H7 (cell line): ENCODE data around the gene ZNF549. TPM values are rescaled to one million over a fixed set of nuclear protein-coding genes. Genes with fewer than 3 reads are reported as not detected.
"Not testable (repeated sequence)": the region's sequence is repeated elsewhere in the genome, so short reads cannot be mapped to it uniquely, and the experiment has no call there.

Experiments used
- DNase-seq: peaks from one replicate; pipeline ENCODE4 v3.0.0; 2012
- H3K27me3 ChIP-seq: 2 replicates; pipeline ENCODE4 v1.6.0; 2011; ENCODE audit warnings: mild to moderate bottlenecking, low read length; ENCODE audit not compliant: control insufficient read depth, insufficient read depth
- H3K36me3 ChIP-seq: replicated peaks from 2 replicates; pipeline ENCODE4 v1.5.1; 2011; ENCODE audit warnings: low read length; ENCODE audit not compliant: control insufficient read depth, insufficient read depth
- H3K4me3 ChIP-seq: 2 replicates; pipeline ENCODE4 v1.5.1; 2011; ENCODE audit warnings: low read depth, mild to moderate bottlenecking, control low read depth, low read length, moderate library complexity; ENCODE audit not compliant: insufficient read depth
- total RNA-seq: library from RNA; depleted of rRNA; stranded (reverse); fragments of >200 nt; shearing (Covaris generic); gene quantifications from 2 replicates; pipeline ENCODE4 v1.2.3, GENCODE V29; 2014; rRNA removed

ZNF549 gene
- 3.6 and 5.6 TPM in 2 replicates for total RNA-seq

- H3K36me3 ChIP-seq: peaks cover 1% of the 10 kb centered on the region; the same call in 1 of the 2 replicates
Observed at GRCh38 chr19:57527136-57527881, at the start of gene ZNF549. ZNF549 (plus strand) TSS chr19:57527356; CDS start chr19:57527574, 218 bp downstream.

DNA sequence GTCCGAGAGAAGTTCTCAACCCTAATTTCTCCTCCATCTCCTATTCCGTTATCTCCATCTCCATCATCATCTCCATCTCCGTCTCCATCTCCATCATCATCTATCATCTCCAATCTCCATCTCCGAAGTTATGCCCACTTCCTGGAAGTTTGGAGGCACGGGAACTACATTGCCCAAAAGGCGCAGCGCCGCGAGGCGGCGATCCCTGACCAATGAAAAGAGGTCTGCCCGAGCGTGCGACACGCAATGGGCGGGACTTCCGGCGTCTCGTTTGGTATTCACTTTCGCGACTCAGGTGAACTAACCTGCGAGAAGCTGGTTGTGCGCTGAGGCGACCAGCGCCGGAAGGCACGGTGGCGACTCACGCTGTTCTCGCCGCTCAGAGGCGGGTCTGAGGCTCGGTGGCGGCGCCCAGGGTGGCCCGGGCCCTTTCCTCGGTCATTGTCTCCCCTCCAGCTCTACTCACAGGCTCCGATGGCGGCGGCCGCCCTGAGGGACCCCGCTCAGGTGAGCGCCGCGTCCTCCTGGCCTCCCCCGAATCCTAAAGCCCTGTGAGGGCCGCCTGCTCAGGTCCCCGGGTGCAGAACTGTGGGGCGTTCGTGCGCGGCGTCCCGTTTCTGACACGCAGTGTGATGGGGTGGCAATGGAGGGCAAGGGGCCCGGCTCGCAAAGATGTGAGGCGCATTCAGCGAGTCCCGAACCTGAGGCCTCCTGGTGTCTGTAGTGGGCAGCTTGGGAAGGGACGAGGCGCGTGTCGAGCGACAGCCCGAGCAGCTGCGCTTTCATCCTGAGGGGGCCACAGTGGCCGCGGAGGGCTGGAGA, 39.5 kb upstream of the ZNF549 start, which contains the start of gene ZNF419:
Gene ZNF419 (plus strand): TSS at position 274 of the 822 bp plus-strand sequence. CDS start 201 bp downstream, at position 475.
- DNase-seq: peak; percentile 94
- H3K36me3 ChIP-seq: peaks cover 12% of the 10 kb centered on the region
- peak within 1 kb of the TSS; percentile 87 for H3K4me3 ChIP-seq
- not testable (repeated sequence) for H3K27me3 ChIP-seq

More at GRCh38 chr19:57527136-57527881, at the start of gene ZNF549:
- Histone ChIP-seq H3K4me3 (peak within 1 kb of the TSS; percentile 90), H3K27me3 (no peaks in the 10 kb centered on the region)
- DNase-seq: peak; percentile 95

DNA sequence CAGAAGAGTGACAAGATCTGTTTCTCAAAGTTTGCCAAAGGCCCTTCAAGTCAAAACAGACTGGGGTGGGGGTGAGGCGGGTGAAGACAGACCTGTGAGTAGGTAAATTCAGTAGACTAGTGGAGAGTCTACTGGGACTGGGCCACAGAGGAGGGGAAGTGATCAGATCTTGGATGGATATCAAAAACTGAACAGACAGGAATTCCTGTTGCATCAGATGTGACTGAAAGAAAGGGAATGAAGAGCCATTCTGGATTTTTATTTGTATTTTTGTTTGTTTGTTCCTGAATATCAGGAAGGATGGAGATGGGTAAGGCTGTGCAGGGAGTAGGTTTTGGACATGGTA, 38.9 kb upstream of the ZNF549 start:
- H3K4me3 ChIP-seq, DNase-seq, H3K27me3 ChIP-seq: not testable (repeated sequence)
- peaks cover 16% of the 10 kb centered on the region for H3K36me3 ChIP-seq

- H3K27me3 ChIP-seq, H3K36me3 ChIP-seq, H3K4me3 ChIP-seq, DNase-seq: not testable (repeated sequence)
Observed at GRCh38 chr19:57499332-57499679, 27.9 kb upstream of the ZNF549 start.

DNA sequence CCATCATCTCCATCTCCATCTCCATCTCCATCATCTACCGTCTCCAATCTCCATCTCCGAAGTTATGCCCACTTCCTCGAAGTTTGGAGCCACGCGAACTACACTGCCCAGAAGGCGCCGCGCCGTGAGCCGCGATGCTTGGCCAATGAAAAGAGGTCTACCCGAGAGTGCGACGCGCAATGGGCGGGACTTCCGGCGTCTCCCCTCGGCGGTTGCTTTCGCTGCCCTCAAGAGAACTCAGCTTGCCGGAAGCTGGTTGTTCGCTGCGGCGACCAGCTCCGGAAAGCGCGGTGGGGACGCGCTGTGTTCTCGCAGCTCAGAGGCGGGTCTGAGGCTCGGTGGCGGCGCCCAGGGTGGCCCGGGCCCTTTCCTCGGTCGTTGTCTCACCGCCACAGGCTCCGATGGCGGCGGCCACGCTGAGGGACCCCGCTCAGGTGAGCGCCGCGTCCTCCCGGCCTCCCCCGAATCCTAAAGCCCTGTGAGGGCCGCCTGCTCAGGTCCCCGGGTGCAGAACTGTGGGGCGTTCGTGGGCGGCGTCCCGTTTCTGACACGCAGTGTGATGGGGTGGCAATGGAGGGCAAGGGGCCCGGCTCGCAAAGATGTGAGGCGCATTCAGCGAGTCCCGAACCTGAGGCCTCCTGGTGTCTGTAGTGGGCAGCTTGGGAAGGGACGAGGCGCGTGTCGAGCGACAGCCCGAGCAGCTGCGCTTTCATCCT, 27.3 kb upstream of the ZNF549 start, which contains the start of gene ZNF773:
Gene ZNF773 (plus strand): TSS at position 259 of the 716 bp plus-strand sequence. CDS start 143 bp downstream, at position 402.
- peak; percentile 94 for DNase-seq
- H3K27me3 ChIP-seq, H3K36me3 ChIP-seq: not testable (repeated sequence)
- peak within 1 kb of the TSS; percentile 73 for H3K4me3 ChIP-seq

GRCh38 chr19:57500400-57500799, 26.8 kb upstream of the ZNF549 start:
- not testable (repeated sequence) for H3K27me3 ChIP-seq, DNase-seq

GRCh38 chr19:57506163-57506562, 21.0 kb upstream of the ZNF549 start:
- Histone ChIP-seq H3K27me3 (no peaks in the 10 kb centered on the region), H3K4me3 (no peak overlapping the region), H3K36me3 (peaks cover 14% of the 10 kb centered on the region)
- DNase-seq: no peak

More at GRCh38 chr19:57500400-57500799, 26.8 kb upstream of the ZNF549 start:
- H3K36me3 ChIP-seq: not testable (repeated sequence)
- peak overlapping the region; percentile 11; the same call in 1 of the 2 replicates for H3K4me3 ChIP-seq

- H3K27me3 ChIP-seq: no peaks in the 10 kb centered on the region
- no peak for DNase-seq
- H3K4me3 ChIP-seq: no peak overlapping the region
- peaks cover 2% of the 10 kb centered on the region for H3K36me3 ChIP-seq
Observed at GRCh38 chr19:57511484-57511883, 15.7 kb upstream of the ZNF549 start.

DNA sequence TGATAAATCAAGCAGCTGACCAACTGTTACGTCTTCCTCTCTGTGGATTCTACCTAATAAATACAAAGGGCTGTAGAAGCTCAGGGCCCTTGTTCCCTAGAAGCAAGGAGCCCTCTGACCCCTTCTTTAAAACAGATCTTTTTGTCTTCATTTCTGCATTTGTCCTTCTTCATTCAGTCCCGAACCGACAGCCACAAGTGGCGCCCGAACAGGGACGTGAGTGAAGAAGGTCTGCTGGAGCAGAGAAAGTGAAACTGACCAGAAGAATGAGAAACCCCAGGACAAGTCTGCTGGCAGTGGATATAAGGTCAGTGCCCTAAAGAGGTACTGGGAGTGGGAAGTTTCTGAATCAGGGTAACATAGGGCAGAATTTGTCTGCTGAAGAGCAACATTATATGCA, 14.3 kb upstream of the ZNF549 start:
- DNase-seq: no peak
- H3K27me3 ChIP-seq: no peaks in the 10 kb centered on the region
- H3K36me3 ChIP-seq: no peaks in the 10 kb centered on the region
- H3K4me3 ChIP-seq: no peak overlapping the region

DNA sequence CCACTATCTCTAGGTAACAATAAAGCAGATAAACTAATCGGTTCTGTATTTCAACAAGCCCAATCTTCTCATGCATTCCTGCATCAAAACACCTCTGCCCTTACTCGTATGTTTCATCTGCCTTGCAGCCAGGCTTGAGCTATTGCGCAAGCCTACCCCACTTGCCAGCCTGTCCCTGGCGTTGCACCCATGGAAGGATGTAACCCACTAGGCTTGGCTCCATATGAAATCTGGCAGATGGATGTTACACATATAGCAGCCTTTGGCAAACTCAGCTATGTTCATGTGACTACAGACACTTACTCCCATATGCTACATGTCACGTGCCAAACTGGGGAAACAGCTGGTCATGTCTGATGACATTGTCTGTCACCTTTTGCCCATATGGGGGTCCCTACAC, 11.9 kb upstream of the ZNF549 start:
- no peaks in the 10 kb centered on the region for H3K36me3 ChIP-seq
- DNase-seq: no peak
- no peak overlapping the region for H3K4me3 ChIP-seq
- H3K27me3 ChIP-seq: no peaks in the 10 kb centered on the region

- H3K4me3 ChIP-seq, DNase-seq, H3K27me3 ChIP-seq, H3K36me3 ChIP-seq: not testable (repeated sequence)
Observed at GRCh38 chr19:57518021-57518420, 9.1 kb upstream of the ZNF549 start.

DNA sequence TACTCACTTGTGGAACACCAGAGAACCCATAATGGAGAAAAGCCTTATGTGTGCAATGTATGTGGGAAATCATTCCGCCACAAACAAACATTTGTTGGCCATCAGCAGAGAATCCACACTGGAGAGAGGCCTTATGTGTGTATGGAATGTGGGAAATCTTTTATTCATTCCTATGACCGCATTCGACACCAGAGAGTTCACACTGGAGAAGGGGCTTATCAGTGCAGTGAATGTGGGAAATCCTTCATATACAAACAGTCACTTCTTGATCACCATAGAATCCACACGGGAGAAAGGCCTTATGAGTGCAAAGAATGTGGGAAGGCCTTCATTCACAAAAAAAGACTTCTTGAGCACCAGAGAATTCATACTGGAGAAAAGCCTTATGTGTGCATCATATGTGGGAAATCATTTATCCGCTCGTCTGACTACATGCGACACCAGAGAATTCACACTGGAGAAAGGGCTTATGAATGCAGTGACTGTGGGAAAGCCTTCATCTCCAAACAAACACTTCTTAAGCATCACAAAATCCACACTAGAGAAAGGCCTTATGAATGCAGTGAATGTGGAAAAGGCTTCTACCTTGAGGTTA, 10.9 kb downstream of the ZNF549 start:
- H3K27me3 ChIP-seq: no peaks in the 10 kb centered on the region
- peaks cover 29% of the 10 kb centered on the region for H3K36me3 ChIP-seq
- DNase-seq: no peak
- H3K4me3 ChIP-seq: no peak overlapping the region

DNA sequence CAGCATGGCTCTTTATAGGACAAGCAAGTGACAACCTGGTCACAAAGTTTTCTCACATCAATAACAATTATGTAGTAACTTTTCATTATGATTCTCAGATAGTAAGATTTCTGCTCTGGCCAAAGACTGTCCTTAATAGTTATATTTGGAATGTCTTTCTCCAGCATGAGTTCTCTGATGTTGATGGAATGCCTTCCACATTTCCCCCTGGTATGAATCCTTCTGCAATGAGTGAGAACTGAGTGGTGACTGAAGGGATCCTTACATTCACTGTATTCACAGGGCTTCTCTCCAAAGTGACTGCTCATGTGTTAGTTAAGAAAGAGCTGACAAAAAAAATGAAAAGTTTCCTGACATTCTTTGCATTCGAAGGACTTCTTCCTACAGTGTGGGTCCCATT, 19.4 kb downstream of the ZNF549 start:
- no peaks in the 10 kb centered on the region for H3K27me3 ChIP-seq
- no peak overlapping the region for H3K4me3 ChIP-seq
- DNase-seq: no peak
- peaks cover 28% of the 10 kb centered on the region for H3K36me3 ChIP-seq

GRCh38 chr19:57552432-57552831, 25.3 kb downstream of the ZNF549 start:
- Histone ChIP-seq H3K27me3 (no peaks in the 10 kb centered on the region), H3K36me3 (peaks cover 29% of the 10 kb centered on the region), H3K4me3 (no peak overlapping the region)
- no peak for DNase-seq
